Thyroid gland (tissue), 4 donors: ENCODE data around the gene NLRP10.

Experiments
- POLR2A ChIP-seq, 2 donors: fragments of 450-650 bp; IDR thresholded peaks; one replicate each; pipeline ENCODE4 v1.6.1; 2017; ENCODE audit warnings: antibody characterized with exemption in 2 of 2, mild to moderate bottlenecking in 2 of 2, moderate library complexity in 1 of 2
- TF ChIP-seq, protein P1 (sequence below), 6 experiments: fragments of 200-600 bp in 3 of 6; fragments of 450-650 bp in 3 of 6; sonication (generic) in 3 of 6; IDR thresholded peaks; one replicate each; pipeline ENCODE4 v1.5.1; 2016 to 2019; ENCODE audit warnings: antibody characterized with exemption in 6 of 6, mild to moderate bottlenecking in 2 of 6, inconsistent platforms in 1 of 6, moderate library complexity in 1 of 6

GRCh38 chr11:7964873-7965272 is 374 bp downstream of the NLRP10 start:
- TF ChIP-seq, protein P1, sequence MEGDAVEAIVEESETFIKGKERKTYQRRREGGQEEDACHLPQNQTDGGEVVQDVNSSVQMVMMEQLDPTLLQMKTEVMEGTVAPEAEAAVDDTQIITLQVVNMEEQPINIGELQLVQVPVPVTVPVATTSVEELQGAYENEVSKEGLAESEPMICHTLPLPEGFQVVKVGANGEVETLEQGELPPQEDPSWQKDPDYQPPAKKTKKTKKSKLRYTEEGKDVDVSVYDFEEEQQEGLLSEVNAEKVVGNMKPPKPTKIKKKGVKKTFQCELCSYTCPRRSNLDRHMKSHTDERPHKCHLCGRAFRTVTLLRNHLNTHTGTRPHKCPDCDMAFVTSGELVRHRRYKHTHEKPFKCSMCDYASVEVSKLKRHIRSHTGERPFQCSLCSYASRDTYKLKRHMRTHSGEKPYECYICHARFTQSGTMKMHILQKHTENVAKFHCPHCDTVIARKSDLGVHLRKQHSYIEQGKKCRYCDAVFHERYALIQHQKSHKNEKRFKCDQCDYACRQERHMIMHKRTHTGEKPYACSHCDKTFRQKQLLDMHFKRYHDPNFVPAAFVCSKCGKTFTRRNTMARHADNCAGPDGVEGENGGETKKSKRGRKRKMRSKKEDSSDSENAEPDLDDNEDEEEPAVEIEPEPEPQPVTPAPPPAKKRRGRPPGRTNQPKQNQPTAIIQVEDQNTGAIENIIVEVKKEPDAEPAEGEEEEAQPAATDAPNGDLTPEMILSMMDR (IDR thresholded peaks at IDR 0.05), result no peak
- no peak for TF ChIP-seq POLR2A (IDR thresholded peaks at IDR 0.05)
